DOHH2 (cell line): ENCODE results near the gene CDKAL1.

Source experiments
- EZH2phosphoT487 ChIP-seq: fragments of 200-600 bp; sonication (generic); IDR thresholded peaks from 2 replicates; pipeline ENCODE4 v1.6.1; 2017; ENCODE audit warnings: borderline replicate concordance, mild to moderate bottlenecking, antibody characterized with exemption, low read length, moderate library complexity, mixed read lengths
- TF ChIP-seq, protein P1 (sequence below): fragments of 200-600 bp; sonication (generic); IDR thresholded peaks from one replicate; pipeline ENCODE4 v1.5.1; 2014; ENCODE audit warnings: antibody characterized with exemption, mild to moderate bottlenecking, low read depth, low read length; ENCODE audit not compliant: poor library complexity, severe bottlenecking

DNA sequence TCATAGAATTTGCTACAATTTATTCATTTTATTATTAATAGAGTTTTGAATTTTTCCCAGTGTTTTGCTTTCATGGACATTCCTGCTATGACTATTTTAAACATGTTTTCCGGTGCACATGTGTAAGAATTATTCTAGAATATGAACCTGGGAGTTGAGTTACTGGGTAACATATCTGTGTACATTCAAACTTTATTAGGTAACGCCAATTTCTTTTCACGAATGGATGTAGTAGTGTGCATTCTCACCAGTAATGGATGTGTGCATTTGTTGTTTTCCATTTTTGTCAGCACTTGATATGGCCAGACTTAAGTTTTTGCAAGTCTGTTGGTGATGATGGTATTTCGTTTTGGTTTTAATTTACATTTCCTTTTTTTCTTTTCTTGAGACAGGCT lies 118.8 kb downstream of the CDKAL1 start:
- TF ChIP-seq, protein P1, sequence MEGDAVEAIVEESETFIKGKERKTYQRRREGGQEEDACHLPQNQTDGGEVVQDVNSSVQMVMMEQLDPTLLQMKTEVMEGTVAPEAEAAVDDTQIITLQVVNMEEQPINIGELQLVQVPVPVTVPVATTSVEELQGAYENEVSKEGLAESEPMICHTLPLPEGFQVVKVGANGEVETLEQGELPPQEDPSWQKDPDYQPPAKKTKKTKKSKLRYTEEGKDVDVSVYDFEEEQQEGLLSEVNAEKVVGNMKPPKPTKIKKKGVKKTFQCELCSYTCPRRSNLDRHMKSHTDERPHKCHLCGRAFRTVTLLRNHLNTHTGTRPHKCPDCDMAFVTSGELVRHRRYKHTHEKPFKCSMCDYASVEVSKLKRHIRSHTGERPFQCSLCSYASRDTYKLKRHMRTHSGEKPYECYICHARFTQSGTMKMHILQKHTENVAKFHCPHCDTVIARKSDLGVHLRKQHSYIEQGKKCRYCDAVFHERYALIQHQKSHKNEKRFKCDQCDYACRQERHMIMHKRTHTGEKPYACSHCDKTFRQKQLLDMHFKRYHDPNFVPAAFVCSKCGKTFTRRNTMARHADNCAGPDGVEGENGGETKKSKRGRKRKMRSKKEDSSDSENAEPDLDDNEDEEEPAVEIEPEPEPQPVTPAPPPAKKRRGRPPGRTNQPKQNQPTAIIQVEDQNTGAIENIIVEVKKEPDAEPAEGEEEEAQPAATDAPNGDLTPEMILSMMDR = no peak
- no peak for TF ChIP-seq EZH2phosphoT487
